Activated T-helper 9 cell treated with anti-CD3 and anti-CD28 coated beads, Interleukin-2, amount 50 U/mL, for 16 hours (primary cell): ENCODE results near the gene YIF1A.
A peak's percentile ranks its signal among the peaks of the same experiment; 100 is the strongest.

Experiments
- DNase-seq: peaks from one replicate; pipeline ENCODE4 v3.0.0-alpha.2; 2020; ENCODE audit warnings: low read depth

Gene YIF1A, protein sequence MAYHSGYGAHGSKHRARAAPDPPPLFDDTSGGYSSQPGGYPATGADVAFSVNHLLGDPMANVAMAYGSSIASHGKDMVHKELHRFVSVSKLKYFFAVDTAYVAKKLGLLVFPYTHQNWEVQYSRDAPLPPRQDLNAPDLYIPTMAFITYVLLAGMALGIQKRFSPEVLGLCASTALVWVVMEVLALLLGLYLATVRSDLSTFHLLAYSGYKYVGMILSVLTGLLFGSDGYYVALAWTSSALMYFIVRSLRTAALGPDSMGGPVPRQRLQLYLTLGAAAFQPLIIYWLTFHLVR

DNA sequence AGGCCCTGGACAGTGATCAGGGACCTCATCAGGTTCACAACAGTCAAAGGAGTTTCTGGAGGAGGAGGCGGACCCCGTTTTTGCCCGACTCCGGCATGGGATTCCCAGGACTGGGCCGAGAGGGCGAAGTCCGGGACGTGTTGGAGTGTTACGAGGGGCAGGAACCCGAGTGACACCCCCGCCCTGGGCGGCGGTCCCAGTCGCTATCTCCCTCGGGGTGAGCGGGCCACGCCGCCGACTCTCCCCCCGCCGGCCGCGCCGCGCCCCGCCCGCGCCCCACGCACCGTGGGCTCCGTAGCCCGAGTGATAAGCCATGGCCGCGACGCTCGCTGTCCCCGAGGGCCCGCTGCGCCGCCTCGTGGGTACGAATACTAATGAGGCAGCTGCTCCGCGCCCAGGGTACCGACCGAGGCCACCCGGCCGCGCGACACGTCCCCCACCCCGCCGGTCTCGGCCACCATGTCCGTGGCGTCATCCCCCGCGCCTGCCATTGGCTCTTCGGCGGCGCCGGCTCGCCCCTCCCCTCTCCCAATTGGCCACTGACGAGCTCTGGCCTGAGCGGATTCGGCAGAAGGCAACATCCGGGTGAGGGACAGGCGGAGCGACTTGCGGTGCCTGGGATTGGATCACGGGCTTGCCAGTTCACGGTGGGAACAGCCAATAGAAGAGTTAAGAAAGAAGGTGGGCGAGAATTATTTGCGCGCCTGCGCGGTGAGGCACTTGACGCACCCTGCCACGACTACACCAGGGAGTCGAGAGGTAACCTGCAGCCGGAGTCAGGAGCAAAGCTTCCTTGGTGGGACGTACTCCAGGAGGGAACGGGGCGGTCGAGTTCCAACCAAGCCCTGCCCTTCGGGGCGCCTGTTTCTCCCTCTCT, at the start of gene YIF1A:
YIF1A (minus strand) TSS at position 473 of the 877 bp plus-strand sequence; CDS start at position 315, 158 bp downstream.
- peak; percentile 97 for DNase-seq

DNA sequence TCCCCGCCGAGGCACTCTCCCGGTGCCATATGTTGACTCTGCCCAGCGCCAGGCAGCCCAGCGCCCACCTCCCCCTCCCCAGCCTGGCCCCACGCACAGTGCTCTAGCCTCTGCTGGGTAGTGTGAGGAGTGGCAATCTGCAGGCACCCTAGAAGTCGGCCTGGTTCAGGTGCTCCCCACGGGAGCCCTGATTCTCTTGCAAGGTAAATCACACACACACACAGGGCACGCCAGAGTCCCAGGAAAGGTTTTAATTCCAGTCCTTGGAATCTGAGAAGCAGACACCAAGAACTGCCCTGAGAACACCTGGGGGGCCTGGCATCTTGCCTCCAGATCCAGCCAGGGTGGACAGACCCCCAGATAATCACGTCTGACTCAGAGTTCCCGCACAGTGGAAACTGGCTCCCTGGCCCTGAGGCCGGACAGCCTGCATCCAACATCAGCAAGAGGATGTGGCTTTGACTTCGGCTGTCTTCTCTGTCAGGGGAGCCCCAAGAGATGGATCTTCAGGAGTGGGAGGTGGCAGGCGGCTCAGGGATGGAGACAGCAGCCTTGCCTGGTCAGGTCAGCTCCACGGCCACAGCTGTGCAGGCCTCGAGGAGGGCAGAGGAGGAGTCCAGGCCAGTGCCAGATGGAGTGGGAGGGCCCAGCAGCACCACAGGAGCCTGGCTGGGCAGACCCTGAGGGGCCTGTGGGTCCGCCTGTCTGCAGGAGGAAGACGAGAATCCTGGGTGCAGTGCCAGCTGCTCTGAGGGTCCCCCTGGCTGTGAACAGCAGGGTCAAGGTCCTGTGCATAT, 48.4 kb upstream of the YIF1A start:
- no peak for DNase-seq

DNA sequence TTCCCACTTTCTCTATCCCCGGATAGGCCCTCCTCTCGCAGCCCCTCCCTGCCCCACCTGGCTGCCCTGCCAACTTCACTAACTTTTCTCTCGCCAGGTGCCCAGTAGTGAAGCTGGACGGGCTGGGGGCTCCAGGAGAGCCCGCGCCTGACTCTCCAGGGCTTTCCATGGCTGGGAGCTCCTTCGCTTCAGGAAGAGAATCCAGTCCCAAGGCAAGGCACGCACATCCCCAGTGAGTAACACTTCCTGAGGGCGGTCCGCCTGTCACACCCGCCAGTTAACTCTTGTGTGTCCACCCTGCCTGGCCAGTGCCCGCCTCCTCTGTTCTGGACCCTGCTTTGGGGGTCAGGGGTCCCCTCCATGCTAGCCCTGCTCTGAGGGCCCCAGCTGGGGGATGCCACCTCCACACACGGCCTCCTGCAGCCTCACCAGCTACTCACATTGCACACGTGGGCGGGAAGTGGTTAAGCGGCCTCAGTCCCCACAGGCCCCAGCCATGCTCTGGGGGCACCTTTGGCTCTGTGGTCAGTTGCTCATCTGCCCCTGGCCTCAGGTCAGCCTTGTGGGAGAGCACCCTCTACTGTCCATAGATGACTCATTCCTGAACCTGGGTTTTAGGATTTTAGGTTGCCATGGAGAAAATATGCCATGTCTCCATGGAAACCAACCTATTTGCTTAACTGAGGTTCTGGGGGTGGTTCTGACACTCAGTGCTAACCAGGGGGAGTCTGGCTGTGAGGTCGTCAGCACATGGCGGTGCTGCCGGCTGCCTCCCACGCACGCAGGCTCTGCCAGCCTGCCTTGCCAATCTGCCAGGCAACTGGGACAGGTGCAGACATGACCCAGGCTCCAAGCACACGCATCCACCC, 47.5 kb upstream of the YIF1A start, which contains the start of gene RIN1:
RIN1 (minus strand) TSS at position 201 of the 869 bp plus-strand sequence; CDS start at position 169, 32 bp downstream.
- DNase-seq, result peak; percentile 27

DNA sequence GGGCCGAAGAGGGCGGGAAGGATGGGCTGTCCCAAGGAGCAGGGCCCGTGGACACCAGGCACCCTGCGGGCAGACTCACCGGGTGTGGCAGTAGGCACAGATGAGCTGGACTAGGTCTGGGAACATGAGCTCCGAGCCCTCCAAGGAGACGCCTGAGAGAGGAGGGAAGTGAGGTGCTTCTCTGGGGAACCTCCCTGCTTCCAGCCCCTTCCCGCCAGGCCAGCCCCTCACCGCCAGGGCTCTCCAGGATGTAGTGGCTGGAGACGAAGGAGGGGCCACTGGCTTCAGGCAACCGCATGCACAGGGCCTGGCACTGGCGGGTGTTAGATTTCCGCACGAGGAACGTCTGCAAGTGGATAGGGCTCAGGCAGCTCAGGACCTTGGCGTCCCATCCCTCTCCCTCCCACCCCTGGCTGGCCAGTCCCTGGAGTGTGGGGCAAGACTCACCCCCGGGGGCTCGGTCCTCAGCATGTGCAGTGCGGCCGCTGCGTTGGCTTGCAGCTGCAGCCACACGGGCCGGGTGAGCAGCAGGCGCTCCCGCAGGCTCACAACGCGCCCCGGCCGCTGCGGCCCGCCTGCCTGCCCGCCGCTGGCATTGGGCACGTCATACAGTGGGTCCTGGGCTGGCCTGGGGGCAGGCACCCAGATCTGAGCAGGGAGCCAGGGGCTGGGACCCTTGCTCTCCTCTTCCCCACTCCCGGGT, 46.7 kb upstream of the YIF1A start:
- no peak for DNase-seq

DNA sequence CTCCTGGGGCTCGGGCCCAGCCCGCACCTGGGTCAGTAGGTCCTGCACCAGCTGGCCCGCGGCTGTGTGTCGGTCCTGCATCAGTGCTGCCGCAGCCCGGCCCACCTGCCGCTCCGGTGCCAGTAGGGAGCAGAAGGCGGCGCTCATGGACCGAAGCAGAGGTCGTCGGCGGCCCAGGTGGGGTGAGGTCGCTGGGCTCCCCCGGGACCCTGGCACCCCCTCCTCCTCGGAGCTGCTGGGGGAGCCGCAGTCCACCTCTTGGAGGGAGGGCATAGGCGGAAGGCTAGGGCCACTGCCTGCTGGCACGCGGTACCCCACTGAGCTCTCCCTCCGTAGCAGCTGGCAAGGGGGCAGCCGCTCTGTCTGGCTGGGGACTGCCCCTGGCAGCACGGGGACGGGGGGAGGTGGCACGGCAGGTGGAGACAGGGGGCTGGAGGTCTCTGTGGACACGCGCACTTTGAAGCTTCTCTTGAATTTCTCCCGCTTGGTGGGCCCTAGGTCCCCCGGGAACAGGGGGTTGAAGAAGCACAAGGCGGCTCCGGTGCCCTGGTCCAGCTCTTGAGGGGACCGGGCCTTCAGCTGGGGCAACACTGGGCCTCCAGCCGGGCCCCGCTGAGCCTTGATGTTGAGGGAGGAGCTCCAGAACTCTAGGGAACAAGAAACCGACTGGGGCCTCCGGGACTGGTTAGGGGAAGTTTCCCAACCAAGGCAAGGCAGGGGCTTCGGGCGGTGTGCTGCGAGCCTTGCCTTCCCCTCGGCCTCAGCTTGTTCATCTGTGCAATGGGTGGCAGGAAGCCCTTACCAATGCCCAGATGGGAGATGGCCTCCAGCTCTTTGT, 45.9 kb upstream of the YIF1A start:
- DNase-seq, result no peak

DNA sequence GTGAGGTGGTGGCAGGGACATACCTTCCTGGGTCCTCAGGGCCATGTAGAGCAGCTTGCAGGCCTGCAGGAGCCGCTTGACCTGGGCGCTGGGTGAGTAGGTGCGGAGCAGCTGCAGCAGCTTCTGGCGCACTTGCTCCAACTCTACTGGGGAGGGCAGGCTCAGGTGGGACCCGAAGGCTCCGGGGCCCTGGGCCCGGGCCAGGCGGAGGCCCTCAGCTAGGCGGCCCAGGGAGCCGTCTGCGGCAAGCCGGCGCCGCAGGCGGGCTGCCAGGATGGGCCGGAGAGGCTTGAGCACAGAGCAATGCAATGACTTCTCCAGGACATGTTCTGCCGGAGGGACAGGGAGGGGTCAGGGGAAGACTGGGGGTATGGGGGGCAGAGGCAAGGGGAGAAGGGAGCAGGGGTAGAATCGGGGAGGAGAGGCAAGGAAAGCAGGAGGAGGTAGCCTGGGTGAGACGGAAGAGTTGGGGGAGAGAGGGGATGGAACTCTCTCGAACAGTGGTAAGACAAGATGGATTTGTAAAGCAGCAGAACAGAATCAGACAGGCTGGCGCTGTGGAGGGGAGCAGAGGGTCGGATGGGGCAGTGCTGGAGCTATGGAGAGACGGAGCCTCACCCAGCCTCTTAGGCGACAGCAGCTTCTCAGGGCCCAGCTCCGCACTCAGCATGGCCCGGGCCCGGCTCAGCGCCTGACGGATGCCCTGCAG, 45.1 kb upstream of the YIF1A start:
- no peak for DNase-seq

DNA sequence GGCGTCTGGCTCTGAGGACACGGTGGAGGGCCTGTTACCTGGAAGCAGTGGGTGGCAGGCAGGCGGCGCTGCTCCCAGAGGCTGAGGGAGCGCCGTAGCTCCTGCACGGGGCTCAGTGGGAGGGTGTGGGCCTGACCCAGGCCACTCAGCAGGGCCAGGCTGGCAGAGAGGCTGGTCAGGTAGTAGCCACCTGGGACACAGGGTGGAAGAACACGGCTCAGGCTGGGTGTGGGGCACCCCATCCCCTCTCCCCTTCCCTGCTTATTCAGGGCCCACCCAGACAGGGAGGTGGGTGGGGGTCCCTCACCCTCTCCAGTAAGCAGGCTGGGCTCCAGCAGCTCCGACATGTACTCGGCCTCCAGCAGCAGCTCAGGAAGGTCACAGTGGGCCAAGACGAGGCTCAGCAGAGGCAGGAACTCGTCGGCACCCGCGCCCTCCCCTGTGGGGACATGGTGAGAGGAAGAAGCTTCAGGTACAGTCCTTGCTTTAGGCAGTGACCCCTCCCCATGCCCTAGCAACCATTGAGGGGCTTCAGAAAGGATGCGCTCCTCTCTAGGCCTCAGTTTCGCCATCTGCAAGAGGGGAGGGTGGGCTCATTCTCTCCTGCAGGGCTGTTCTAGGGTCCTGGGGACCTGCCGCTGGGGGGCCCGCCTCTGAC, 44.4 kb upstream of the YIF1A start:
- no peak for DNase-seq

DNA sequence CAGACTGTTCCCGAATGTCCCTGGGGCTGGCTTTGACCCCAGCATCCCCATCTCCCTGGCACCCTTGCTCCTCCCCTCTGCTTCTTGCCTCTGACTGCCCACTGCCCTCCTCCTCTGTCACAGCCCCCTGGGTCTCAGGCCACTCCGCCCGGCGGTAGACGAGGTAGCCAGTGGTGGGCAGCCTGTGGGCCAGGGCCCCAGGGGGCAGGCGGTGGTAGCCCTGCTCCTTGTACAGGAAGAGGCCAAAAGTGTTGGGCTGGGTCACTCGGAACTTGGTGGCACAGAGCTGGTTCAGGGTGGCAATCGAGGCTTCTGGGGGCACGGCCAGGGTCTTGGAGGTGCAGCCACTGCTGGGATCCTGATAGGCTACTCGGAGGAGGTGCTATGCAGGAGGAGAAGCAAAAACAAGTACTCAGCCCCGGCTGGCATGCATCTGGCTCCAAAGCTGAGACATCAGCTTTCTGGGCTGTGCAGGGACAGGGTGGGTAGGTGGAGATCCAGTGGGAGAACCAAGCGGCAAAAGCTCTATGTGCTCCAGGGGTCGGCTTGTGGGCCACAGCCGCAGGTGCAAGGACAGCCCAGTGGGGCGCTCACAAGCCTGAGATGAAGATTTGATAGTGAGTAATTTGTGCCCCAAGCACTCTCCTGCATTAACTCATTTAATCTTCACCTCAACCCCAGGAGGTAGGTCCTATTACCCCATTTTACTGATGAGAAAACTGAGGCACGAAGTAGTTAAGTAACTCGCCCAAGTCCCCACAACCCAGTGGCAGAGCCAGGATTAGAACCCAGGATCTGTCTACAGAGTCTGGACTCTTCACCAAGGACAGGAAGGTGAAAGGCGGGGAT, 43.7 kb upstream of the YIF1A start:
- DNase-seq, result no peak

DNA sequence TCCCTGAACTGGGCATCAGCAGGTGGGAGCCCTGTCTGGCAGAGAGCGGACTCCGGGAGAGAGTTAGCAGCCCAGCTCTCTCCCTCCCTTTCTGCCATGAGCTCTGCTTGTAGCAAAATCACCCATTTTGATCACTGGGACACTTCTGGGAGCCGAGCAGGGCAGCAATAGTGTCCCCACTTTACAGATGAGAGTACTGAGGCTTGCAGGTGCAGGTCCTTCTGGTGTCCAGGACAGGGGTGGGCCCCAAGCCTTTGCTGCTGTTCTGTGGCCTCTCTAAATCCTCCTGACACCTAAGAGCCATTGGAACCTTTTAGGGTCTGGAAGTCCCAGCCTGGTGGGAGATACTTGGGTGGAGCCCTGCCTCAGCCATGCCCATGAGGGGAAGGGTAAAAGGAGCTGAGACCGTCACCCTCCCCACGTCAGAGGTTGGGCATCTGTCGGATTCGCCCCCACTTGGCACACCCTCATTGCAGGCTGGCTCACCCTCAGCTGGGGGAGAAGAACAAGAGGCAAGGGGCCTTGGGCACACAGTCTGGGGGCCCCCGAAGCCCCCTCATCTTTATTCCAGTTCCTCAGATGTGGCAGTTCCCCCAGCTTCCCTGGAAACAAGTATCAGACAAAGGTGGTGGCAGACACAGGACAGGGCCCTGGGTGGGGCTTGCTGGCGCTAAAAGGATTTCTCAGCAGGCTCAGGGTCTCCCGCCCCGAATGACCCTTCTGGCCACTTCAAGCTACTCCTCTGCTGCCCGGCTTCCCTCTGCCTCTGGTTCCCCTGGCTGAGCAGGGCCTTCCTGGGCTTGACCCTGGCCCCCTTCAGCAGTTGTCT, 42.8 kb upstream of the YIF1A start:
- DNase-seq, result no peak

DNA sequence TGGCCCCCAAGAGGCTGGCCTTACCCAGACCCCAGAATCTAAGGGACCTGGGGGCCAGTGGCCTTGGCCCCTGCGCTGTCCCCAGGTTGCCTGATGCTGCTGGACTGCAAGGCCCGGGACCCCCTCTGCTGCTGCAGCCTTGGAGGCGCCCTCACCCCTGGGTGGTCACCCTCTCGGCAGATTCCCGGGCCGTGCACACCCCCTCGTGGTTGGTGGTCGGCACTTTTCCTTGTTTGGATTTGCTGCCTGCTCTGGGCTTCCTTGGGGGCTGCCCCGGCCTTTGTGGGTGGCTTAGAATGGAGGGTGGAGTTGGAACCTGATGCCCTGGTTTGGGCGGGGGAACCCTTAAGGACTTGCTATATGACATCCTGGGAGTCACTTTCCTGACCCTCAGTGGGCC, 42.0 kb upstream of the YIF1A start:
- DNase-seq, result no peak

DNA sequence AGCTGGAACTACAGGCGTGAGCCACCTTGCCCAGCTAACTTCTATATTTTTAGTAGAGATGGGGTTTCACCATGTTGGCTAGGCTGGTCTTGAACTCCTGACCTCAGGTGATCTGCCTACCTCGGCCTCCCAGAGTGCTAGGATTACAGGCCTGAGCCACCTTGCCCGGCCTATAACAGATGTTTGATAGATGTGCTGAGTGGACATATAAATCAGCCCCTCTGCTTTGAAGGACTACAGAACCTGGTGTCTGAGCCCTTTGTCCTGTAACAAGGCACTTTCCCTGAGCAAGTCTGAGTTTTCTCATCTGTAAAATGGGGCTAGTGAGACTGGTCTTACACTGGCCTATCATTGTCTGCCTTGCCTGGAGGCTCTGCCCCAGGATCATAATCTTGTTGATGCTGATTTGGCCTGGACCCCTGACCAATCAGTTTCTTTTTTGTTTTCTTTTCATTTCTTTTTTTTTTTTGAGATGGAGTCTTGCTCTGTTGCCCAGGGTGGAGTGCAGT, 40.3 kb upstream of the YIF1A start:
- no peak for DNase-seq

DNA sequence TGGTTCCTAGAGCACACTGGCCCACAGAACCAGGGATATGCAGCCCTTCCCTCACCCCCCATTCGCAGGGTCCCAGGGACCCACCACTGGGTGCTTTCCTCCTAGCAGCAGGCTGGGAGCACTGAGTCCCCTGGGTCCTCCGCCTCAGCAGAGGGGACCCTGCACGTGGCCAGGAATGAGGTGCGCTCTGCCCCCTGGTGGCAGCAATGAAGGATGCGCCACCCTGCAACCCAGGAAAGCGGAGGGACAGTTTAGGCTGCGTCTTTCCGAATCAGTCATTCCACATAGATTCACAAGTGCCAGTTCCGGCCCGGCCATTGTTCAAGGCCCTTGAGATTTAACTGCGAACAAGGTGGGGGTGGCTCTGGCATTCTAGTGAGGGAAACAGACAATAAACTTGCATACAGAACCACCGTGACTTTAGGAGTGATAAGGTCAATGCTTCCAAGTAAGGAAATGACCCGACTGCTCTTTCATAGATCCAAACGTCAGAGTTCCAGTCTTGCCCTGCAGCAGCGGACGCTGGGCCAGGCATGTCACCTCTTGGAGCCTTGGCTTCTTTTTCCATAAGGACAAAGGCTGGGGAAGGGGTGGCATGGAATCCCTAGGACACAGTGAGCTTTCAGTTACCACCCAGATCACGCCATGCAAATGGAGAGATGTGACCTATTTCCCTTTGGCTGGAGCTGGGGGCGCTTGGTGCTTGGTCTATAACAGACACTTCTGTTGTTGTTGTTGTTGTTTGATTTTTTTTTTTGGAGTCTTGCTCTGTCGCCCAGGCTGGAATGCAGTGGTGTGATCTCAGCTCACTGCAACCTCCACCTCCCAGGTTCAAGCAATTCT, 39.6 kb upstream of the YIF1A start:
- DNase-seq, result peak; percentile 70

DNA sequence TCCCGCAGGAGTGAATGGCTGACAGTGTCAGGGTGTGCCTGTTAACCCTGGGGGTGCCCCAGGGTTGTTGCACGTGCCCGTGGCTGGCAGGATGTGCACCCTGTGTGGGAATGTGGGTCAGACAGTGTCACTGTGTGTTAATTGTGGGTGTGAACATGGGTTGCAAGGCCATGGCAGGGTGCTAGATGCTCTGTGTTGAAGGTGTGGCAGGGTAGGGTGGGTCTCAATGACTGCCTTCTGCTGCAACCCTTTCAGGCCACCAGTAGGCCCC, 39.0 kb upstream of the YIF1A start:
- DNase-seq, result no peak

DNA sequence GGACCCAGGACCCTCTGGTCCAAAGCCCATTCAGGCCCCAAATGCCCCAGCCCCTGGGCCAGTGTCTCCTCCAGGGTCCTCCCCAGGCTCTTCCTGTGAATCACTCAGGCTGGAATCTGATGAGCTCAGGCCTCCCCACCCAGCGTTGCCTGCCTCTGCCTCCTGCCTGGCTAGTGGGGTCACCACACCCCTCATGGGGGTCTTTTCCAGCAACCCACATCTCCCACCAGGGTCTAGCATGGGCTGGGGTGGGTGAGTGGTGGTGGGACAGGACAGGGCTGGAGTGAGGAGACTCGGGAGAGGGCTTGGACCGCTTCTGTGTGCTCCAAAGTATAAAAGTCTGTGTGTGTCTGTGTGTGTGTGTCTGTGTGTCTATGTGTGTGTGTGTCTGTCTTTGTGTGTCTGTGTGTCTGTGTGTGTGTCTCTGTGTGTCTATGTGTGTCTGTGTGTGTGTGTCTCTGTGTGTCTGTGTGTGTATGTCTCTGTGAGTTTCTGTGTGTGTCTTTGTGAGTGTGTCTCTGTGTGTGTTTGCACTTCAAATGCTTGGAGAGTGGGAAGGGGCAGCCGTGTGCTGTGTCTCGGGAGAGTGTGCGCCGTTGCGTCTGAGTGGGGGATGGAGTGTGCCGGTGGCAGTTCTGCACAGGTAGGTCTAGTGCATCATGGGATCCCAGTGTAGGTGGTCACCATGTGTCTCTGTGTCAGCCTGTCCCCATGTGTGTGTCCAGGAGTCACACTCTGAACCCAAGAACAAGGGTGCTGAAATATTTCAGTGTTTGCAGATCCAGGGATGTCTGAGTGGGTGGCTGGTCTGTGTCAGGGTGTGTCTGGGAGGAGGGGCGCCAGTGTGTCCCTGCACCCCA, 38.5 kb upstream of the YIF1A start:
- no peak for DNase-seq
